Thymus (tissue), 11 donors: Measurements from ENCODE around the gene PLCH1. TPM values are rescaled to one million over a fixed set of nuclear protein-coding genes. Genes with fewer than 3 reads are reported as not detected.

Experiments
- DNase-seq, 9 donors: peaks; one replicate each; pipeline ENCODE4 v3.0.0-alpha.2; 2013; ENCODE audit warnings: low spot score in 9 of 9, low read depth in 6 of 9, missing footprints in 1 of 9
- H3K27ac ChIP-seq, 2 donors: one replicate each; pipeline ENCODE4 v1.5.1; 2013; ENCODE audit warnings: control low read depth in 1 of 2, low read depth in 1 of 2, low read length in 1 of 2, mild to moderate bottlenecking in 1 of 2, moderate library complexity in 1 of 2
- H3K27me3 ChIP-seq, 2 donors: one replicate each; pipeline ENCODE4 v1.5.1; 2013; ENCODE audit warnings: low read length in 1 of 2; ENCODE audit not compliant: control insufficient read depth in 2 of 2, insufficient read depth in 1 of 2
- H3K36me3 ChIP-seq, 2 donors: one replicate each; pipeline ENCODE4 v1.5.1; 2013; ENCODE audit warnings: low read length in 1 of 2, mild to moderate bottlenecking in 1 of 2, moderate library complexity in 1 of 2; ENCODE audit not compliant: control insufficient read depth in 2 of 2, insufficient read depth in 2 of 2
- H3K4me1 ChIP-seq, 2 donors: one replicate each; pipeline ENCODE4 v1.5.1; 2013; ENCODE audit warnings: low read length in 2 of 2; ENCODE audit not compliant: control insufficient read depth in 2 of 2, insufficient read depth in 2 of 2
- H3K4me3 ChIP-seq, 2 donors: one replicate each; pipeline ENCODE4 v1.5.1; 2013; ENCODE audit warnings: low read length in 2 of 2, control low read depth in 1 of 2, mild to moderate bottlenecking in 1 of 2
- H3K9me3 ChIP-seq, 2 donors: one replicate each; pipeline ENCODE4 v1.5.1; 2013; ENCODE audit warnings: low read length in 1 of 2, mild to moderate bottlenecking in 1 of 2; ENCODE audit not compliant: control insufficient read depth in 2 of 2, insufficient read depth in 1 of 2
- WGBS: extraction: QIAGEN DNeasy Blood & Tissue Kit; methylation state at CpG from one replicate; pipeline ENCODE4 v1.1.7; 2013; 5-methylcytosine and 5-hydroxymethylcytosine counted together
- polyA plus RNA-seq: library from polyadenylated mRNA; stranded (reverse); fragments of 200-250 nt; gene quantifications from one replicate; pipeline ENCODE4 v1.2.3, GENCODE V29; 2013
- total RNA-seq: library from RNA; stranded (reverse); fragments of 120-200 nt; gene quantifications from one replicate; pipeline ENCODE4 v1.2.4, GENCODE V29; 2013
- donor health status: healthy.

The PLCH1 gene
- total and polyA plus RNA-seq, 2 donors: 7.6 to 29.3 TPM

DNA sequence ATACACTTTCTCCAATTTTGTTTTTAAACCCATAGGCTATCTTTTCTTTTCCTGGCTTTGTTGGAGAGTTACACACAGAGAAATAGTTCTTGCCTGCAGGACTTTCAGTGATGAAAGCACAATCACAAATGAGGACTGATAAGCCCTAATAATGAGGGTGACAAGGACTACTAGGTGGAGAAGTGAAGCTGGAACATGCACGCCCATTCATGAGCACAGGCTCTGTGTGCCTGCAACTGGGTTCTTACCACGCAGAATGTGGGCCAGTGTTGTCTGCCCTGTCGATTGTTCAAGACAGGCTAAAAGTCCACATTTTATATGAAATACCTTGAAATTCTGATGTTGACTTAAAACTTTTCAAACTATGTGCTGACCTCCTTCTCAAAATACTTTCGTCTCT is 289.1 kb downstream of the PLCH1 start:
- Histone ChIP-seq H3K27me3 (no peaks in the 10 kb centered on the region), H3K4me1 (no peaks in the 10 kb centered on the region), H3K4me3 (no peak overlapping the region), H3K27ac (no peak overlapping the region), H3K9me3 (no peaks in the 10 kb centered on the region), H3K36me3 (no peaks in the 10 kb centered on the region)
- DNase-seq: no peak
- over 99% methylated on average over 4 of the region's 4 CpGs for WGBS

DNA sequence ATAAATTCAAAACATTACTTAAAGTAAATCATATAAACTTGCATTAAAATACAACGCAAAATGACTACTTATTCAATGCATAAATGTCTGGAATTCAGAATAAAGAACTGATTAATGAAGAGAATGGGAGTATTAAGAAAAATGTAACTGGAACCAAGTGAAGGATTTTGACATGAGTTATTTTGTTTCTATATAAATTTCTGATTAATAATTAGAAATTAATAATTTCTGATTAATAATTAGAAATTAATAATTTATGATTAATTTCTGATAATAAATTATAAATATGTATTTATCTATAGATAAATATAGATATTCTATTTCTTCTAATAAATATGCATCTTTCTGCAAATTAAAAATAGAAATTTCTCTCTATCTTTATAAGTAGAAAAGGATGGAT is 291.4 kb downstream of the PLCH1 start:
- Histone ChIP-seq H3K4me1 (no peaks in the 10 kb centered on the region), H3K9me3 (no peaks in the 10 kb centered on the region), H3K27ac (no peak overlapping the region), H3K27me3 (no peaks in the 10 kb centered on the region), H3K4me3 (no peak overlapping the region), H3K36me3 (no peaks in the 10 kb centered on the region)
- 99% methylated on average over 1 of the region's 1 CpG for WGBS
- no peak for DNase-seq

DNA sequence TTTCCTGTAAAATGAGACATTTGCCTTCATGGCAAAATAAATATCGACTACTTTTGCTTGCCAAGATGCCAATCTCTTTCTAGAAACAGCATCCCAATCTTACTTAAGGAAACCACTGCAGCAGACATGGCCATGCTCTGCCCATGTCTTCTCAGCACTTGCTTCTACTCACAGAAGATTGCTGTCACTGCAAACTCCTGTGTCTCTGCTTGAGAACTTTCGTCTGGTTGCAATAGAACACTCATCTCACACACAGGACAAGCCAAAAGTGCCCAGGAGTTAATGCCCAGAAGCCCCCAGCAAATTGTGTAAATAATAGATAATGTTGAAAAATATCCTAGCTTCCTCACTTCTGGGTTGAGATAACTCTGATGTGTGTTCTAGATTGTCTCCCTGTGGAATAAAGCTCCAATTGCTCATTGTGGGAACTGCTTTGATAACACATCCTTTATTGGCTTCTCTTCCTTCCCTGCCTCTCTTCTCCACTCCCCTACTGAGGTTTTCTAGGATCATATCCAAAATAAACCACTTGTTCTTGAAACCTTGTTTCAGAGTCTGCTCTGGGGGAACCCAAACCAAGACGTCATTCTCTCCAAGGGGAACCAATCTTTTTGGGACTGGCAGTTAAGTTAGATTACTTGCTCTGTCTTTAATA is 295.1 kb downstream of the PLCH1 start:
- H3K36me3 ChIP-seq: no peaks in the 10 kb centered on the region
- H3K27me3 ChIP-seq: no peaks in the 10 kb centered on the region
- no peak overlapping the region for H3K4me3 ChIP-seq
- 94% methylated on average over 3 of the region's 3 CpGs for WGBS
- H3K27ac ChIP-seq: no peak overlapping the region
- no peaks in the 10 kb centered on the region for H3K9me3 ChIP-seq
- H3K4me1 ChIP-seq: no peaks in the 10 kb centered on the region
- no peak for DNase-seq

DNA sequence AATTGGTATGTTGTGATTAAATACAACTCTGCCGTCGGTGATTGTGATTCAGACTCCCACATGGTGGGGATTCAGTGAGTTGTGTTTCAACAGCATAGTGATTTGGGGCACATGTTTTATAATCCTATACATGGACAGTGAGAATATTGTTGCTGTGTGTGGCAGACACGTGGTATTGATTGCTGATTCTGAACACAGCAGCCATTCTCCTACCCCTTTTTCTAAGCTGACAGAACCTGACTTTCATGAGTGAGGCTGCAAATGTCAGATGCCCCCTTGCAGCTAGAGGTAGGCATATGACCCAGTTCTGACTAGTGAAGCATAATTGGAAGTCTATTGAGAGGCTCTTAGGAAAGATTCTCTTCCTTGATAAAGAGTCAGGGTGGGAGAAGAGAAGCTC is 296.3 kb downstream of the PLCH1 start:
- 96% methylated on average over 3 of the region's 3 CpGs for WGBS
- H3K36me3 ChIP-seq: no peaks in the 10 kb centered on the region

DNA sequence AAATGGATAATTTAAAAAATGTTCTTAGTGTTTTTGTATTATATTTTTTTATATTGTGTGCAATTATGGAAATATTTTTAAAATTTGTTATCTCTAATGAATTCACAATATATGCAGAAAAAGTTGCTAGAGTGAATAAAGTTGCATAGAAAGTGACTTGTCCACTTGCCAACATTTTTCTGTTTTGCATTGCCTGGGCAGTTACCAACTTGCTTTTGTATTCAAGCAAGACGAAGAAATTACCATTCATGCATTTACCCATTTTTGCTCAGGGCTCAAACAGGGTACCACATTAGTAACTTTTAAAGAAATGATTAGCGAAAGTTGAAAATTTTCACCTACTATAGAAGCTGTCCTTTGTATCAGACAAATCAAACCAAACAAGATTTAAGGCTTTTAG is 298.5 kb downstream of the PLCH1 start:
- no peaks in the 10 kb centered on the region for H3K36me3 ChIP-seq
- no peaks in the 10 kb centered on the region for H3K27me3 ChIP-seq
- H3K4me1 ChIP-seq: no peaks in the 10 kb centered on the region
- no peak overlapping the region for H3K27ac ChIP-seq
- DNase-seq: no peak
- no peak overlapping the region for H3K4me3 ChIP-seq
- WGBS: 92% methylated on average over 2 of the region's 2 CpGs
- H3K9me3 ChIP-seq: no peaks in the 10 kb centered on the region

More for the DNA sequence above, 296.3 kb downstream of the PLCH1 start:
- DNase-seq: no peak
- Histone ChIP-seq H3K9me3 (no peaks in the 10 kb centered on the region), H3K4me1 (no peaks in the 10 kb centered on the region), H3K4me3 (no peak overlapping the region), H3K27ac (no peak overlapping the region), H3K27me3 (no peaks in the 10 kb centered on the region)

DNA sequence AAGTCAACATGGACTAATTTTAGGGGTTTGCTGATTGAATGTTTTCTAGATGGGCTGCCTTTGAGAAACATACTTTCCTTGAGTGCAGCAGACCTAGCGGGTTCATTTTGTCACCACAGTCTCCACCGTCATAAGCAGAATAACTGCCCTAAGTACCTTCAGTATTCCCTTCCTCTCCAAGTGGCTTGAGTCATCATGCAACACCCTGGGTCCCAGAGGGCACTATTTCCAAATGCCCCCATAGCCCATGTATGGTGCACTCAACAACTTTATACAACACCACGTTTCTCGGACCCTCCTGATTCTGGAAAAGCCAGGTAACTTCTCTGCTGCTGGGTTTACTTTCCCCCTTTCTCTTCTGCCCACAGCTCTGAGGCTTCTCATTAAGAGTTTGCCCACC is 300.1 kb downstream of the PLCH1 start:
- Histone ChIP-seq H3K36me3 (no peaks in the 10 kb centered on the region), H3K4me1 (no peaks in the 10 kb centered on the region), H3K9me3 (no peaks in the 10 kb centered on the region), H3K27me3 (no peaks in the 10 kb centered on the region), H3K27ac (no peak overlapping the region), H3K4me3 (no peak overlapping the region)
- WGBS: over 99% methylated on average over 4 of the region's 4 CpGs
- DNase-seq: no peak

DNA sequence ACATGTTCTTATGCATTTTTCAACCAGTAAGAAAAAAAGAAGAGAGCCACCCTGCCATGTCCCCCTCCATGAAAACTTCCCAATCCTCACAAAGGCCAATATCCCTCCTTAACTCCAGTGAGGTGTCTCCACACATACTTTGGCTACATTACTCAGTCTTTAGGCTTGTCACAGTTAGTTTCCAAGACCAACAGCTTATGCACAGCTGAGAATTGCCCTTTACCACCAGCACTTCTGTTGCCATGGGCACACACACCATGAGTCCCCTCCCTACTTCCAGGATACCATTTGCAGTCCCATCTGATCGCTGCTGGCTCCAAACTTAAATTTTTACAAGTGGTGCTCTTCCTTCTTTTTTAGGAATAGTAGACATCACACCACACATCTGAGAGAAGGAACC is 301.1 kb downstream of the PLCH1 start:
- 96% methylated on average over 1 of the region's 1 CpG for WGBS
- H3K4me1 ChIP-seq: no peaks in the 10 kb centered on the region
- H3K36me3 ChIP-seq: no peaks in the 10 kb centered on the region
- no peaks in the 10 kb centered on the region for H3K27me3 ChIP-seq
- DNase-seq: no peak
- no peak overlapping the region for H3K4me3 ChIP-seq
- no peak overlapping the region for H3K27ac ChIP-seq
- H3K9me3 ChIP-seq: no peaks in the 10 kb centered on the region

DNA sequence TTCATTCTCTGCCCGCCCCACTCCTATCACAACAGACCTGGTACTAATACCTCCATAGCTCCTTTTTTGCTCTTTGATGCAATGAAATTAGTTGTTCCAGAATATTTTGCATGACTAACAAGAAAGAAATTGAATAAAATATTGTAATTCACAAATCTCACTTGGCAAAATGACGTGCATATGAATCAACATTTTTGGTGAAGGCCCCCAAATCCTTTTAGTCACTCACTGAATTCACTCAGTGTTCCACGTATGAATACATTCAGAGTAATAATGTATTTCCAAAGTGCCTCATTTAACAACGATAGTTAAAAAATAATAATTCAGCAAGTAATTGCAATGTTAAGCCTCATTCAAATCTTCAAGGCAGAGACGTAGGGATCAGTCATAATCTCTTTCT is 302.8 kb downstream of the PLCH1 start:
- Histone ChIP-seq H3K27me3 (no peaks in the 10 kb centered on the region), H3K9me3 (no peaks in the 10 kb centered on the region), H3K4me3 (no peak overlapping the region), H3K36me3 (no peaks in the 10 kb centered on the region), H3K4me1 (no peaks in the 10 kb centered on the region), H3K27ac (no peak overlapping the region)
- DNase-seq: no peak
- WGBS: 97% methylated on average over 5 of the region's 5 CpGs

DNA sequence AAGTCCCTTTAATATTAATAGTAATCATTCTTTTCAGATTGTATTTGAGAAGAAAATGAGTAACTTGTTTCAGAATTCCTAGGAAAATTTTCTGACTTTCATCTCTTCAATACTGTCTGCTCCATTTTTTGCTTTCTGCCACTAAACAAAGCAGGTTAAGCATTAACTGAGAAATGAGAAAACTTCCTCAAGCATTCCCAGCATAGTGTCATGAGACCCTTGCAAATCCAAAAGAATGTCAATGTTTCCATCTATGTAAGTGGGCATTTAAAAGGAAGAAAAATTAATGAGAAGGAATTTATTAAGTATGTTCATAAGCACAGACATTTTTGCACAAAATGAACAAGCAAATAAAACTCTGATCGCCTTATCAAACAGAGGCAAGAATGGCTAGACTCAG is 303.4 kb downstream of the PLCH1 start:
- 100% methylated on average over 1 of the region's 1 CpG for WGBS
- Histone ChIP-seq H3K4me3 (no peak overlapping the region), H3K4me1 (no peaks in the 10 kb centered on the region), H3K36me3 (no peaks in the 10 kb centered on the region), H3K27me3 (no peaks in the 10 kb centered on the region), H3K27ac (no peak overlapping the region), H3K9me3 (no peaks in the 10 kb centered on the region)
- no peak for DNase-seq

DNA sequence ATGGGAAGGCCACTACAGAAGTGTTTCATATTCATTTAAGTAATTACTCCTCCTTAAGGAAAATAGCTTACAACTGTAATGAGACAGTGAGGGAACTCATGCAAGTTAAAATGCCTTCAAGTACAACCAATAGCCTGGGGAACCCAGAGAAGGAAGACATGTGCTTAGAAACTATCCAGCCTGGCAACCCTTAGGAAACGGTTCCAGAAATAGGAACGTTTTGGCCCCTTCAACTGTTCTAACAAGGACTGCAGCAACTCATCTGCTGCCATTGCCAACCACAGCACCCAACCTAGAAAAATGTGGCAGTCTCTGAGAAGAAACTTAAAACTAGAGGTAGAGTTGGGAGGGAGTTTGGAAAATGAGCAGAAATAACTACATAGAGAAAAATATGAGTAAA is 303.8 kb downstream of the PLCH1 start:
- H3K9me3 ChIP-seq: no peaks in the 10 kb centered on the region
- 90% methylated on average over 2 of the region's 2 CpGs for WGBS
- no peaks in the 10 kb centered on the region for H3K36me3 ChIP-seq
- no peak for DNase-seq
- H3K4me1 ChIP-seq: no peaks in the 10 kb centered on the region
- no peaks in the 10 kb centered on the region for H3K27me3 ChIP-seq
- H3K4me3 ChIP-seq: no peak overlapping the region
- no peak overlapping the region for H3K27ac ChIP-seq
